Measurements from ENCODE around the gene MARCHF11. TPM values are rescaled to one million over a fixed set of nuclear protein-coding genes. Genes with fewer than 3 reads are reported as not detected.

The MARCHF11 gene
- polyA plus RNA-seq, 3 donors: not detected

DNA sequence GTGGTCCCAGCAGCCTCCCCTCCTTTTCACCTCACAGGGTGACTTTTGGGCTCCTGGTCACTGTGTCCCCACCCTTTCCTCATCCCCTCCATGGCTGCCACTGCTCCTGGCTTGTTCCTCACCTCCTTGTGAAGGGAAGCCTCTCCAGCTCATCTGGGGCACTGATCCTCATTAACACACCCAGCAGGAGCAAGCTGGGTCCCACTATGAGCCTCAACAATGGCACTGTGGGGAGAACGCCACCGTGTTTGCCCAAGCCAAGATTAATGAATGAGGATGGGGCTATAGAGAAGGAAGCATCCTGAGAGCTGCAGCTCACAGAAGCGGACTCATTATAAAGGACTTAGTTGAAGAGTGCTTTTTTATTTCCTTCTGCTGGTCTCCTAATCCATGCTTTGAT lies 118.4 kb downstream of the MARCHF11 start:
- H3K9me3 Mint-ChIP-seq: peaks cover 7 to 28% (median 9%) of the 10 kb centered on the region in 7 donors

GRCh38 chr5:16057277-16057676 lies 122.3 kb downstream of the MARCHF11 start:
- no peak overlapping the region for H3K4me3 ChIP-seq (replicated peaks in 1 of 3; ENCODE audit: low read depth in 2 of 3, low read length in 3 of 3)
- Mint-ChIP-seq H3K27ac (no peak overlapping the region), H3K36me3 (no peaks in the 10 kb centered on the region), H3K9me3 (peaks cover 9 to 40% (median 13%) of the 10 kb centered on the region in 7 donors), H3K27me3 (ENCODE audit: low read depth in 3 of 3) (peaks cover 0 to 1% (median 1%) of the 10 kb centered on the region in 3 donors), H3K4me3 (no peak overlapping the region), H3K4me1 (no peaks in the 10 kb centered on the region)
- intact Hi-C loops (cut with micrococcal nuclease): no loop called here
- no peak overlapping the region for H2AFZ ChIP-seq (ENCODE audit: insufficient read depth, low read depth, low read length, poor library complexity, severe bottlenecking)
- TF ChIP-seq, protein P1, sequence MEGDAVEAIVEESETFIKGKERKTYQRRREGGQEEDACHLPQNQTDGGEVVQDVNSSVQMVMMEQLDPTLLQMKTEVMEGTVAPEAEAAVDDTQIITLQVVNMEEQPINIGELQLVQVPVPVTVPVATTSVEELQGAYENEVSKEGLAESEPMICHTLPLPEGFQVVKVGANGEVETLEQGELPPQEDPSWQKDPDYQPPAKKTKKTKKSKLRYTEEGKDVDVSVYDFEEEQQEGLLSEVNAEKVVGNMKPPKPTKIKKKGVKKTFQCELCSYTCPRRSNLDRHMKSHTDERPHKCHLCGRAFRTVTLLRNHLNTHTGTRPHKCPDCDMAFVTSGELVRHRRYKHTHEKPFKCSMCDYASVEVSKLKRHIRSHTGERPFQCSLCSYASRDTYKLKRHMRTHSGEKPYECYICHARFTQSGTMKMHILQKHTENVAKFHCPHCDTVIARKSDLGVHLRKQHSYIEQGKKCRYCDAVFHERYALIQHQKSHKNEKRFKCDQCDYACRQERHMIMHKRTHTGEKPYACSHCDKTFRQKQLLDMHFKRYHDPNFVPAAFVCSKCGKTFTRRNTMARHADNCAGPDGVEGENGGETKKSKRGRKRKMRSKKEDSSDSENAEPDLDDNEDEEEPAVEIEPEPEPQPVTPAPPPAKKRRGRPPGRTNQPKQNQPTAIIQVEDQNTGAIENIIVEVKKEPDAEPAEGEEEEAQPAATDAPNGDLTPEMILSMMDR (IDR thresholded peaks at IDR 0.05): no peak
- WGBS (ENCODE audit: insufficient coverage): no CpG with 5 or more reads among the region's 1 CpG
- H3K79me2 ChIP-seq (ENCODE audit: insufficient read depth, low read length): no peaks in the 10 kb centered on the region
- no peak for DNase-seq
- H3K9ac ChIP-seq (ENCODE audit: insufficient read depth, low read length, poor library complexity, severe bottlenecking): no peak overlapping the region
- no peaks in the 10 kb centered on the region for H3K4me1 ChIP-seq (ENCODE audit: control insufficient read depth in 1 of 2, insufficient read depth in 2 of 2, low read length in 2 of 2)
- H3K36me3 ChIP-seq (replicated peaks in 1 of 2; ENCODE audit: control insufficient read depth in 1 of 2, insufficient read depth in 2 of 2, low read length in 2 of 2): no peaks in the 10 kb centered on the region
- no peaks in the 10 kb centered on the region for H4K20me1 ChIP-seq (ENCODE audit: insufficient read depth, low read length)
- H3K4me2 ChIP-seq (replicated peaks; ENCODE audit: extremely low read depth, low read length, poor library complexity, severe bottlenecking): no peak overlapping the region
- no peak overlapping the region for H3K27ac ChIP-seq (ENCODE audit: low read depth in 1 of 2, low read length in 2 of 2)
- no peaks in the 10 kb centered on the region for H3K27me3 ChIP-seq (ENCODE audit: control insufficient read depth in 2 of 2, insufficient read depth in 2 of 2, low read length in 2 of 2)
- H3K9me3 ChIP-seq (replicated peaks in 1 of 2; ENCODE audit: control insufficient read depth in 1 of 2, insufficient read depth in 1 of 2, low read length in 2 of 2): peaks cover 21 to 37% of the 10 kb centered on the region in 2 donors

More for the DNA sequence above, 118.4 kb downstream of the MARCHF11 start:
- no peaks in the 10 kb centered on the region for H3K27me3 ChIP-seq (ENCODE audit: control insufficient read depth in 2 of 2, insufficient read depth in 2 of 2, low read length in 2 of 2)
- no peaks in the 10 kb centered on the region for H4K20me1 ChIP-seq (ENCODE audit: insufficient read depth, low read length)
- H3K4me3 ChIP-seq (replicated peaks in 1 of 3; ENCODE audit: low read depth in 2 of 3, low read length in 3 of 3): no peak overlapping the region
- H3K4me3 Mint-ChIP-seq: no peak overlapping the region
- no peaks in the 10 kb centered on the region for H3K36me3 Mint-ChIP-seq
- H3K27ac ChIP-seq (ENCODE audit: low read depth in 1 of 2, low read length in 2 of 2): no peak overlapping the region
- intact Hi-C loops (cut with micrococcal nuclease): no loop called here
- 60% methylated on average over 1 of the region's 3 CpGs for WGBS (ENCODE audit: insufficient coverage)
- no peaks in the 10 kb centered on the region for H3K27me3 Mint-ChIP-seq (ENCODE audit: low read depth in 3 of 3)
- no peak overlapping the region for H3K27ac Mint-ChIP-seq
- H2AFZ ChIP-seq (ENCODE audit: insufficient read depth, low read depth, low read length, poor library complexity, severe bottlenecking): no peak overlapping the region
- H3K9ac ChIP-seq (ENCODE audit: insufficient read depth, low read length, poor library complexity, severe bottlenecking): no peak overlapping the region
- H3K36me3 ChIP-seq (replicated peaks in 1 of 2; ENCODE audit: control insufficient read depth in 1 of 2, insufficient read depth in 2 of 2, low read length in 2 of 2): no peaks in the 10 kb centered on the region
- DNase-seq: no peak
- H3K4me1 Mint-ChIP-seq: no peaks in the 10 kb centered on the region
- H3K4me2 ChIP-seq (replicated peaks; ENCODE audit: extremely low read depth, low read length, poor library complexity, severe bottlenecking): no peak overlapping the region
- TF ChIP-seq, protein P1 (IDR thresholded peaks at IDR 0.05): no peak
- H3K9me3 ChIP-seq (replicated peaks in 1 of 2; ENCODE audit: control insufficient read depth in 1 of 2, insufficient read depth in 1 of 2, low read length in 2 of 2): peaks cover 14 to 30% of the 10 kb centered on the region in 2 donors
- no peaks in the 10 kb centered on the region for H3K79me2 ChIP-seq (ENCODE audit: insufficient read depth, low read length)
- no peaks in the 10 kb centered on the region for H3K4me1 ChIP-seq (ENCODE audit: control insufficient read depth in 1 of 2, insufficient read depth in 2 of 2, low read length in 2 of 2)
